AG08395 (cell line): Measurements from ENCODE around the gene TMEM35B.
"Not testable (repeated sequence)": the region's sequence is repeated elsewhere in the genome, so short reads cannot be mapped to it uniquely, and the experiment has no call there.

ENCODE experiments used
- DNase-seq: peaks from one replicate; pipeline ENCODE4 v3.0.0; 2012; ENCODE audit warnings: mixed read lengths, low spot score

The TMEM35B gene

DNA sequence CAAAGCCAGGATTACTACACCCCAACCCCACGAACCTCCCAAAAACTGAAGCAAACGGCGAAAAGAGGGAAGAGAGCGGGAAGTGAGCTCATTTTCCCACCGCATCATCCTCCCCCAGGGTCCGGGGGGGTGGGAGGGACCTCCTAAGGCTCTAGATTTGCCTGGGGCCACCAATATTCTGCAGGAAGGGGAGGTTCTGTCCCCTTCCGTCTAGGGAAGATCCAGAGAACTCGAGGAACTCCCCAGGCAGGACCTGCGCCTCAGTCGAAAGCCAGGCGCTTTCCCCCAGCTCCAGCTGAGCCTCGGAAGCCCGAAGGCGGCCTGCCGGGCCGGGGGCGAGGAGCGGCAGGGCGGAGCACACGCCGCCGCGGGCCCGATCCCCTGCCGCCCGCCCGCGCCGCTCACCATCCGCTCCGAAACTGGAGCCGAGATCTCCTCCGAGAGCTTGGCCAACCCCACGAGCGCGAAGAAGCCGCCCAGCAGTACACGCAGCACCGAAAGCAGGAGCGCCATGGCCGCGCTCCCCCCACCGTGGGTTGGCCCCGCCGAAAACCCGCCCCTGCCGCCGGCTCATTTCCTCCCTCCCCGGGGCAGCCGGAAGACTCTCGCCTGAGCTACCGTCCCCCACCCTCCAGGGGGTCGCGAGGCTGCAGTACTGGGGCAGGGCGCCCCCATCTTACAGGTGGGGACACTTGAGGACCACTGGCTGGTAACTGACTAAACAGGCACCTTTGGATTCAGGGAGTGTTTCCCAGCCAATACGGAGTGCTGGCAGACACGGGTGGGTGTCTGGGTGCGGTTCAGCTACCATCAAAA is at the start of gene TMEM35B:
Gene TMEM35B, minus strand, starts transcription at position 555 of the 816 bp plus-strand sequence. Its CDS starts 42 bp downstream, at position 513.
- DNase-seq, result peak; percentile 75

DNA sequence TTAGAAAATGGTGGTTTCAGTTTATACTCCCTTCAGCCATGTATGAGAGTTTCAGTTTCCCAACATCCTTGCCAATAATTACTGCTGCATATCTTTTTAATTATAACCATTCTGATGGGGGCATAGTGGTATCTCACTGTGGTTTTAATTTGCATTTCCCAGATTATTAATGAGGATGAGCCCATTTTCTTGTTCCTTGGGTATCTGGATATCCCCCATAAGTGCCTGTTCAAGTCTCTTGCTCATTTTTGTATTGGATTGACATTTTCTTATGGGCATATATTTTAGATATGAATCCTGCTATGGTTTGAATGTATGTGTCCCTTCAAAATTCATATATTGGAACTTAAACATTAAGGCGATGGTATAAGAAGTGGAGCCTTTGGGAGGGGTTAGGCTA is 48.2 kb upstream of the TMEM35B start:
- no peak for DNase-seq

DNA sequence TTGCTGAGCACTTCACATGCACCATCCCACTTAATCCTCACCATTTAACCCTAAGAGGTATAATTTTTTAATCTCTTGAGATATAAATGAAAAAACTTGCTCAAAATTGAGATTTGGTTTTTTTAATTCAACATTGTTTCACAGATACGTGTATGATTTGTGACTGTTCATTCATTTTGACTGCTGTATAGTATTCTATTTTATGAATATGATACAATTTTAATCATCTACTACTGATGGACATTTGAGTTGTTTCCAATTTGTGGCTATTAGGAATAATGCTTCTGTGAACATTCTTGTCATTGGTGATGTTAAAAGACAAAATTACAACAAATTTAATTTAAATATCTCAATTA is 47.2 kb upstream of the TMEM35B start:
- DNase-seq, result no peak

DNA sequence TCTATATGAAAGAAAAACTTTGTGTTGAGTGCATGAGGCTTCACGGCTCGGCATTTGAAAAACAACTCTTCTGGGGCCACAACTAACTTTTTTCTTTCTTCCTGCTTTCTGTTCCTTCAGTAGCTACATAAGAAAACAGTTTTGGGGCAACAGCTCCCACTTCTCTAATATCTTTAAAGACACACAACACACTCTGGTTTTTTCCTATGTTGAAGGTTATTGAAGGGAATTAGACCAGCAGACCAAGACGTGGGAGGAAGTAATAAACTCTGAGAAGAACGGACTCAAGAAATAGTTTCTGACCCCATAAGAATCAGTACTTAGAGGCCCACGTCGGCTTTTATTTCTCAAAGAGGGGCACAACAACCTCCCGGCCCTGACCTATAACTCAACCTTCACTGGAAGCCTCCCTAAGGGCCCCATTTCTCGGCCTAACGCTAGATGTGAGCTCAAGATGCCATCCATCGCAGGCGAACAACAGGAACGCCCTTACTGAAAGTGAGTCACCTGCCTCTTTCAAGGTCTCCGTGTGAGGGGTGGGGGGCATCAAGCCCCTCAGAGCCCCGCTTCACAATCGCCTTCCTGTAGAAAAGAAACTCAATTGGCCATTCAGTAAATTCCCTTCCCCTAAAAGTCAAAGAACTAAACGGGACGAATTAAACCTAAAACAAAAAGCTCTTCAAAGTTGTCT is 45.8 kb upstream of the TMEM35B start:
- peak; percentile 59 for DNase-seq

DNA sequence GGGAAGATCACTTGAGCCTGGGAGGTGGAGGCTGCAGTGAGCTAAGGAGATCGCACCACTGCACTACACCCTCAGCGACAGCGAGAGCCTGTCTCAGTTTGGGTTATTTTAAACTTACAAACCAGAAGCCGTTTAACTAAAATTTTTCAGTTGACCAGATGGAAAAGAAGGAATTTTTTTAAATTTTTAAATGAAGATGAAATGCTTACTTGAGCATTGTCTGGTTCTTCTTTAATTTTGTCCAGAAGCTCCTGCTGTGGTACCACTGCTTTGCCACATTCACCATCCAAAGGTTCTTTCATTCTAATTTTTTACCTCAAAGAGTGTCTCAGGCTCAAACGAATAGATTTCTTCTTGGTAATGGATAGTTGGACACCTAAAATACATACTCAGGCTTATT is 45.2 kb upstream of the TMEM35B start:
- no peak for DNase-seq

DNA sequence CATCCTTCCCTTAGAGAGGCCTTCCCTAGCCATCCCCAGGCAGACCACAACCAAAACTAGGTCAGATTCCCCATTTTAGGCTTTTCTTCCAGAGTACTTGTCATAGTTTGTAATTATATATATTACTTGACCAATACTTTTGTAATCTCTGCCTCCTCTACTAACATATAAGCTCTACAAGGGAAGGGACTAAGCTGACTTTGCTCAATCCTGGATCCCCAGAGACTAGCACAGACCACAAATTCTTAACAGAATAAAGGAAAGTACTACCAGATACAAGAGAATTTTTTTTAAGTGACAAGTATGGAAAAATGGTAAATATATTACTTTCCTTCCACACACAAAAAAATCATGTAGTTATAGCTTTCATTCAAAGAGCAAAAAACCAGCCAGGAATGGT is 44.6 kb upstream of the TMEM35B start:
- DNase-seq, result no peak

DNA sequence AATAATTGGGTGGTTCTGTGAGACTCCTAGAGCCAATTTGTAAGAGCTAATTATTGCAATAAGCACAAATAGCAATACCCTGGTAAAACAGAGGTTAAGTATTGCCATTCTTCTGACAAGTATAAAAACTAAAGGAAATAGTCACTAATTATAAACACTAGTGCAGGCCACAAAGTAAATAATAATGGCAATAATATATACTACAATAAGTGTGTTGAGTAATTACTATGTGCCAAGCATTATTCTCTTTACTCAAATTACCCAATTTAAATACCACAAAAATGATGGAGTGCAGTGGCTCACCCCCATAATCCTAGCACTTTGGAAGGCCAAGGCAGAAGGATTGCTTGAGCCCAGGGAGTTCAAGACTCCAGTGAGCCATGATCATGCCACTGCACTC is 31.3 kb upstream of the TMEM35B start:
- no peak for DNase-seq

DNA sequence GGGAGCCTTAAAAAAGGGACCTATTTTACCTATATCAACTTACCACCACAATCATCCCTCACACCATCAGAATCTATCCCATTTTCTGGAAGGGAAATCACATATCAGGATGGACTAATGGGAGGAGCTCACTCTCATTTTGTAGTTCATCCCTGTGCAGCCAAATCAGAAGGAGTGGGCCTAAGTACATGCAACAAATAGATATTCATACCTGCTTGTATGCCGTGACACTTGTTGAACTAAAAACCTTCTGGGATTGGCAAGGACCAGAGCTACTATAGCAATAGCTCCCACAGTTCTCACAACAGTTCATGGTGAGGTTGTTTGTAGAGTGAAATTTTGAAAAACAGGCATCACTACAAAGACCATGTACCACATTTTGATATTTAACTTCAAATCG is 29.3 kb upstream of the TMEM35B start:
- no peak for DNase-seq

DNA sequence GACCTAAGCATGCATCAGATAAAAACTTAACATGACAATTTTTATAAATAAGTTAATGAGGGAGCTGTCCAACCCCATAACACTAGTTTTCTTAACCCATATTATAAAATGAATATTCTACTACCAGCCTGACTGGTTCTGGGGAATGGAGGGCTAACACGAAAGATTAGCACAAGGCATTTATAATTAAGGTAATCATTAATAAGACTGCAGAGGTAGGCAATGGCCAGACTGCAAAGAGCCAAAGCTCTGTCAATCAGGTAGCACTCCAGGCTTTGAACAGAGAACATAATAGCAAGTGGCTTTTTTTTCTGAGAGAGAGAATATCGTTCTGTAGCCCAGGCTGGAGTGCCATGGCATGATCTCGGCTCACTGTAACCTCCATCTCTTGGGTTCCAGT is 20.6 kb upstream of the TMEM35B start:
- DNase-seq, result no peak

DNA sequence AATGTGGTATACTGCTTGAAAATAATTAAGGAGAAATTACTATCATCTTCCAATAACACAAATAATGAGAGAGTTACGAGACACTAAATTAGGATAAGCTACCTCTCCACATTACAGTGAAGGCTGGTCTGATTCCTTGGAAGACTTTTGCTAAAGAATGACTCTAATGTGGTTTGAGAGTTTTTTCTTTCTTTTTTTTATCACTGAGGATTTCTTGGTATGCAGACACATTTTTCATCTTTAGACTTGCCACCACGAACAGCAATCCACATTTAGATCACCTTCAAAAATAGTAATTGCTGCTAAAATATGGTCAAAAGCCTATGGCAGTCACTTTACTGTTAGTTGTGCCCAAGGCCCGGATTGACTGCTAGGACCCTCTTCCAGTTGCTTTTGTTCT is 16.6 kb upstream of the TMEM35B start:
- peak; percentile 45 for DNase-seq

DNA sequence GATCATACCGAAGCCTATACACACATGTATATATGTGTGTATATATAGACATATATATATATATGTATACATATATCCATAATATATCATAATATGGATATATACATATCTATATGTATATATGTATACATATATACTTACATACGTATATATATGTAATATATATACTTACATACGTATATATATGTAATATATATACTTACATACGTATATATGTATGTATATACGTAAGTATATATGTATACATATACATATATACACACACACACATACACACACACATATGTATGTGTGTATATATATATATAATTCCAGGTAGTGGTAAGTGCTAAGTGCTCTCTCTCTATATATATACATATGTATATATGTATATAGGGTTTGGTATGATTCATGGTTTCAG is 9.7 kb upstream of the TMEM35B start:
- no peak for DNase-seq

DNA sequence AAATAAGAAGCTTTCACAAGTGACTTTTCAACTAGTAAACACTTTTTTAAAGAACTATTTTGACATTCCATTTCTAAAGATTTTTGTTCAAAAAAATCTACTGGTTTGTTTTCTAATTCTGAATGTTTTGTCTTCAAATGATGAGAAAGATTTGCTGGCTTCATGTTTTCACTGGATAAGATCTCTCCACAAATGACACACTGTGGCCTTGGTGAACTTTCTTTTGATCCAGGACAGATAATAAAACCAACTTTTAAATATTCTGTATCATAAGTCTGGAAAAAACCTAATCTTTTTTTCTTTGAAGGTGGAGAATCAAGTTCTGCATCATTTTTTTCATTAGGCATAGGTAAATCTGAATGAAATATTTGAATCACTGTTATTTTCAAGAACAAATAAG is 3.4 kb upstream of the TMEM35B start:
- no peak for DNase-seq

DNA sequence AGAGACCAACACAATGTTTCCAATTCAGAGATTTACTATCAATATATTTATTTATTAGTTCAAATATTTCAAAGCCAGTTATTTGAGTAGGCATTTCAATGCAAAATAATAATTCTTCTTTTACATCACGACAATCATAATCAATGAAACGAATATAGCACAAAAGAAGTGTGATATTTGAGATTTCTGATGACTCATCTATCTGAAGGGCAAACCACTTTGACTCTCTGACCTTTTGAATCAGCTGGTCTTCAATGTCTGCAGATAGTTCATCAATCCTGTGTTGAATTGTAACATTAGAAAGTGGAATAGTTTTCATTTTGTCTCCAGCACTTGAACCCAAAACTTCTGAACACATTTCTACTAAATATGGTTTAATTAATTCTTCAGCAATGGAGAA is 3.0 kb upstream of the TMEM35B start:
- DNase-seq, result no peak

DNA sequence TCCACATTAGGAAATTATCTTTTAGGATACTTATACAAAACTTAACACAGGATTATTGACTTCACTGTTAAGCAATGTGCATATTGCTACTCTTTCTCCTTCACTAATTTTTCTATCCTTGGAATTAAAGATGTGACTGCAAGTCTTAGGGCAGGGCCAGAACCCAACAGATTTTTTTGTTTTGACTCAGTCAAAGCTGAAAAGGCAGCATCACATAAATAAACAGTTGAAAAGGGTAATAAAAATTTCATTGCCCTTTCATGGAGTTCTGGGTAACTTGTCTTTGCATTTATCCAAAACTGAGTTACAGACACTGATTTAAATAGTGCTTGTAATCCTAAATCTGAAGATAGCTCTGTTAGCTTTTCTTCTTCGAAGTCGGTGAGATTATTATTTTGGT is 1.9 kb upstream of the TMEM35B start:
- peak; percentile 54 for DNase-seq

DNA sequence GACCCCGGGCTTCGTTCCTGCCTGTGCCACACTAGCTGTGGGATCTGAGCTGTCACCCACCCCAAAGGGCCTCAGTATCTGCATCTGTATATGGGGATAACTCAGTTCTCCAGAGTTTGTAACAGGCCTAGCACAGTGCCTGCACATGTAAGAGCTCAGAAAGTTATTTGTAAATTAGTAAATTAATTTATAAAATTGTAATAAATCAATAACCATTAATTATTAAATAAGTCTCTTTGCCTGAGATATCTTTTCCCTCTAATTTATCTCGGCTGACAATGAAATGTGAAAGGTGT is 410 bp upstream of the TMEM35B start:
- not testable (repeated sequence) for DNase-seq

DNA sequence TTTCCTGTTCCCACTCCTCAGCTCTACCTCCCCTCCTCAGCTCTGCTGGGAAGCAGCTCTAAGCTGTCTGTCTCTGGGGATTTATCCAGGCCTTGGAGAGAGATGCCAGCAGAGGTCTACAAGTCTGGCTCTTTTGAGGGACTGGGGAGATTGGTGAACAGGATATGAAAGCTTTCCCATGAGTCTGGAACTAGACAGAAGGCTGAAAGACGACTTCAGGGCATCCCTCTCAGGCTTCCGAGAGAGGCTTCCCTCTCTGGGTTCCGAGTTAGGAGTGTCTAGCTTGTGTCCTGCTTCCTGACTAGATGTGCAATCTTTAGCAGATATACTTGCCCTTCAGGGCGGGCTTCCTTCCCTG is 733 bp downstream of the TMEM35B start:
- DNase-seq, result no peak

DNA sequence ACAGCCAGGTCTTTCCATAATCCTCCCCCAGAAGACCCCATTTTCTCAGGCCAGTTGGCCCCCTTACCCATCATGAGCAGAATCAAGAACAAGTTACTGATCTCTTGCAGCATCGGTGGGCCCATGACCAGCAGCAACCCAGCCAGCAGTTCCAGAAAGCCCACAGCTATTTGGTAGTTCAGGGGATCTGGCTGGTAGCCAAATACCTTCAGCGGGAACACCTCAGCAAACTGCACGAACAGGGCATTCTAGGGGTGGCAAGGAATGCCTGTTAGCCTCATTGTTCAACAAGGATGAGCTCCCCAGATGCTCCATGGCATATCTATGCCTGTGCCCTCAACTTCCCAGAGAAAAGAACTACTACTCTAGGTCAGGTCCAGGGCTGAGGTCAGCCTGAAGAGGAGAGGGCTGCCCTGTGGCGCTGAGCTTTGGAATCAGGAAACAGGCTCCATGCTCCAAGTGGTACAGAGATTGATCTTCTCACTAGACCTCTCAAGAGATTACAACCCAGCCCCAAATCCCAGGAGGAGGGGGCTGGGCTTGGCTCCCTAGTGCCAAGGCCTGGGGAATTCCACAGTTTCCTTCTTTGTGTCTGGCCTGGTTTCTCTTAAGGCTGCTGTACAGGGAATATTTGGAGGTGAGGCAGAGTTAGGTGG is 1.3 kb downstream of the TMEM35B start:
- DNase-seq, result no peak

DNA sequence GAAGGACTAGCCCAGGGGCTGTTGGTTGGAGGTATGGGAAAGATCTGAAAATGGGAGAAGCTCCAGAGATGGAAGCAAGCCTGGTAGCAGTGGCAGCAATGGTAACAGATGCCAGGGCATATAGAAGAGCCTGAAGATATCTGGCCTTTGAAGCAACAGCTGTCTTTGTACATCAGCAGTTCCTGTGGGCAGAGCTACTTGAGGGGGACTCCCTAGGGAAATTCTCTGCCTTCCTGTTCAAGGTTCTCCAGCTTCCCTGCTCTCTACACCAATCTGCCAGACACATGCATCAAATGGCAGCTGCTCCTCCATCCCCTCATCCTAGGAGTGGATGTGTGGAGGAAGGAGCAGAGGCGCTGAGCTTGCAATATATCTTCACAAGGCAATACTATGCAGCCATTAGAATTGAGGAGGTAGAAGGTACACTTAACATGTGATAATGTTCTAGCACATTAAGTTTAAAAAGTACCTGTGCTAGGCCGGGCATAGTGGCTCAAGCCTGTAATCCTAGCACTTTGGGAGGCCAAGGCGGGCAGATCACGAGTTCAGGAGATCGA is 2.2 kb downstream of the TMEM35B start:
- no peak for DNase-seq

DNA sequence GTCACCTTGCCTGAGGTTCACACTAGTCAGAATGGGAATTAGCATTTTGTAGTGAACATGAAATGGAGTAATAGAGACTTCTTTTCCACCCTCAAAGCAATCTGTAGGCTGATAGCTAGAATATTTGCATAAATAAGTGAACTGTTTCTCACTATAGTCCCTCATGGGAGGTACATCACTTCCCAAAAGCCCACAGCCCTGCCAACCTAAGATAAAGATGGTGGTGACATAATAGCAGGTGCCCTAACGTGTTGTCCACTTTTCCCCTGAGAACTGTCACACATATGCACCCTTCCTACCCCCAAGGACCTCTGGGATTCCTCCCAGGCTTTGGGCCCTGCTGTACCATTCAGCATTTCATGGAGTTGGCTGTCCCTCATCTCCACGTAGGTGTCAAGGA is 4.4 kb downstream of the TMEM35B start:
- no peak for DNase-seq

DNA sequence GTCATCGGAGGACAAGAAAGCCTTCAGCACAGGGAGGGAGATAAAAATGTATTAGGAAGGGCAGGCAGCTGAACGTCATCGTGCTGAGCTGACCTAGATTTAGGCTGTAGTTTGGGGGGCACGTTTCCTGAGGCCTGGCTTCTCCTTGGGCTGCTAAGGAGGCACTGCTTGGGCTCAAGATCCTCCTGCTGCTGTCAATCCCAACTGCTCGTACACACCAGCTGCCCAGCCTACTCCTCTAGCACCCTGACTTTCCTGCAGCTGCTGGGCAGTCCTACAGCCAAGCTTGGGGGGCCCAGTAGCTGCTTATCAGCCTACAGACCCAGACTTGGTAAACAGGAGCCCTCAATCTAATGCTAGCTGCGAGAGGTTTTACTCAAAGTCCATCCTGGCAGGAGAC is 6.2 kb downstream of the TMEM35B start:
- no peak for DNase-seq

DNA sequence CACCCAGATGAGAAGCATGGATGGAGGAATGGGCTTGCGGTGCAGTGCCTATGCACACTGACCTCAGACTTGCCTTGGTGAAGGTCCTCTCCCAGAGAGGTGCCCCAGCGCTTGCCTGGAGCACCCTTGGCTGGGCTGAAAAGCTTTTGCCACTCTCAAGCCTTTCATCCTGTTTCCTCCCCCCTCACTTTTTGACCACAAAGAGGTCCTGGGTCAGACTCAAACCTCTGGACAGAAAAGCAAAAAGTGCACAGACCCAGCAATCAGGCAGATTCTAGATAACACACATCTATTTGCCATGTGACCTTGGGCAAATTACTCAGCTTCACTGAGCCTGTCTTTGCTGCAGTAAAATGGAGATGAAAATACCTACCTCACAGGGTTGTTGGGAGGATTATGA is 7.3 kb downstream of the TMEM35B start:
- no peak for DNase-seq

DNA sequence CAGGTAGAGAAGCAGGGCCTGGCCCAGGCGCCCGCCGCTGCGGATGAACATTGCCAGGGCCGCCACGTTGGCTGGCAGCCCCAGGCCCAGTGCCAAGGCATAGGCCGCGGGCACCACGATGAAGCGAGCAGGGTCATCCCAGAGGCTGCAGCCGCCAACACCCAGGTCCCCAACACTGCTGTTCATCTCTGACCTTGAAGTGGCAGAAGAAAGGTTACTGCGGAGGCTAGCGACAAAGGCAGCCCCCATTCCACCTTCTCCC is 8.0 kb downstream of the TMEM35B start:
- DNase-seq, result no peak

DNA sequence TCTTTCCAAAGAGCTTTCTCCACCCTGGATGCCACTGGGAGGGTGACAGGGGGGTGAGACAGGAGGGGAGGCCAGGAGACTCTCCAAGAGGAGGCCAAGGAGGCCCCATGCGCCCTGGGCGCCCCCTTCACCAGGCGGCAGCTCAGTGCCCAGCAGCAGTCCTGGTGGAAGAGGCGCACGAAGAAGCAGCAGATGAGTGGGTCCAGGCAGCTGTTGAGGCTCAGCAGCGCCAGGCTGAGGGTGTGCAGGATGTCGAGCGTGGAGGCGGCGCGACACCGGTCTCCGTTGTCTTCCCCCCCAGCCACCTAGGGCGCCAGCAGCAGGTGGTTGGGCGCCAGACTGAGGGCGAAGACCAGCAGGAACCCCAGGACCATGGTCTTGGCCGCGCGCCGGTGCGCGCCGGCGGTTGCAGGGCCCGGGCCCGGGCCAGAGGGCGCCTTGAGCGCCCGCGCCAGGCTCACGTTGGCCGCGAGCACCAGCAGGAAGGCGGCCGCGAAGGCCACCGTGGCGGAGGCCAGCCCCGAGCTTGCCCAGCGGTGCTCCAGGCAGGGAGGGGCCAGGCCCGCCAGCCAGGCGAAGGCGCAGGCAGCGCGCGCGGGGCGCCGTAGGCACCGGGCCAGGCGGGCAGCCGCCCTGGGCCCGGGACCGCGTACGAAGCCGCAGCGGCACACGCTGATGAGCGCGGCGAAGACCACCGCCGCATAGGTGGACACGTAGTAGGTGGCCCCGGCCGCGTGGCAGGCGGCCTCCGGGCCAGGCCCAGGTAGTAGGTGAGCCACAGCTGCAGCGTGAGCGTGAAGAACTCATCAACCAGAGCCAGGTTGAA is 8.6 kb downstream of the TMEM35B start:
- DNase-seq, result no peak
